ENCODE results near the gene TST.

DNA sequence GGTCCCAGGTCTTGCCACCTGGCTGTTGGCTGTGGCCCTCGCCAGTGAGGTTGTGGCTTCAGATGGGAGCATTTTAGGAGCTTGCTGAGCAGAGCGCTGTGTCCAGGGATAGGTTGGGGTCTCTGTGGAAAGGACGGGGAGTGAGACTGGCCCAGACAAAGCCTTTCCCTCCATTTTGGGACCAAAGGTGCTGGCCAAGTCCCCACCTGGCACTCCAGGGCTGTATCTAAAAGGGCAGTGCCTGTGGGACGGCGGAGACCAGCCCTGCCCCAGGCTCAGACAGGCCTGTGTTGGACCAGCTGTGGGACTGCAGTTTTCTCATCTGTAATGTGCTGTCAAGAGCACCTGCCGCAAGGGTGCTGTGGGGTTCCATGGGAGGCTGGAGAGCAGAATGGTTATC lies 27.3 kb upstream of the TST start:
- TF ChIP-seq, protein P1, sequence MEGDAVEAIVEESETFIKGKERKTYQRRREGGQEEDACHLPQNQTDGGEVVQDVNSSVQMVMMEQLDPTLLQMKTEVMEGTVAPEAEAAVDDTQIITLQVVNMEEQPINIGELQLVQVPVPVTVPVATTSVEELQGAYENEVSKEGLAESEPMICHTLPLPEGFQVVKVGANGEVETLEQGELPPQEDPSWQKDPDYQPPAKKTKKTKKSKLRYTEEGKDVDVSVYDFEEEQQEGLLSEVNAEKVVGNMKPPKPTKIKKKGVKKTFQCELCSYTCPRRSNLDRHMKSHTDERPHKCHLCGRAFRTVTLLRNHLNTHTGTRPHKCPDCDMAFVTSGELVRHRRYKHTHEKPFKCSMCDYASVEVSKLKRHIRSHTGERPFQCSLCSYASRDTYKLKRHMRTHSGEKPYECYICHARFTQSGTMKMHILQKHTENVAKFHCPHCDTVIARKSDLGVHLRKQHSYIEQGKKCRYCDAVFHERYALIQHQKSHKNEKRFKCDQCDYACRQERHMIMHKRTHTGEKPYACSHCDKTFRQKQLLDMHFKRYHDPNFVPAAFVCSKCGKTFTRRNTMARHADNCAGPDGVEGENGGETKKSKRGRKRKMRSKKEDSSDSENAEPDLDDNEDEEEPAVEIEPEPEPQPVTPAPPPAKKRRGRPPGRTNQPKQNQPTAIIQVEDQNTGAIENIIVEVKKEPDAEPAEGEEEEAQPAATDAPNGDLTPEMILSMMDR (IDR thresholded peaks at IDR 0.05 in 8 of 11, conservative IDR thresholded peaks at IDR 0.05 in 3 of 11), result no peak
- no peak for TF ChIP-seq POLR2A (IDR thresholded peaks at IDR 0.05)
